NT2/D1 (cell line): Measurements from ENCODE around the gene ZFYVE27.
A peak's percentile ranks its signal among the peaks of the same experiment; 100 is the strongest.

Experiments used
- DNase-seq: peaks from one replicate; pipeline ENCODE4 v3.0.0-alpha.2; 2011; ENCODE audit warnings: low read depth, low spot score
- H3K27me3 ChIP-seq: 2 replicates; pipeline ENCODE4 v1.6.0; 2011; ENCODE audit warnings: mild to moderate bottlenecking; ENCODE audit not compliant: insufficient read length, insufficient read depth
- H3K36me3 ChIP-seq: 2 replicates; pipeline ENCODE4 v1.6.1; 2011; ENCODE audit warnings: mild to moderate bottlenecking, low read length, mixed read lengths; ENCODE audit not compliant: insufficient read depth, insufficient read length
- H3K4me1 ChIP-seq: 2 replicates; pipeline ENCODE4 v1.5.1; 2011; ENCODE audit not compliant: insufficient read depth, insufficient read length
- H3K4me3 ChIP-seq: 2 replicates; pipeline ENCODE4 v1.5.1; 2011; ENCODE audit warnings: low read depth; ENCODE audit not compliant: insufficient read length
- H3K9ac ChIP-seq: 2 replicates; pipeline ENCODE4 v1.6.0; 2011; ENCODE audit warnings: low read depth; ENCODE audit not compliant: insufficient read length
- H3K9me3 ChIP-seq: 2 replicates; pipeline ENCODE4 v1.5.1; 2011; ENCODE audit warnings: mild to moderate bottlenecking, low read length; ENCODE audit not compliant: insufficient read depth
- SUZ12 ChIP-seq: IDR thresholded peaks from 2 replicates; pipeline ENCODE4 v1.6.1; 2011; ENCODE audit not compliant: insufficient read length, insufficient read depth; ENCODE audit errors: extremely low read depth
- YY1 ChIP-seq: IDR thresholded peaks from 2 replicates; pipeline ENCODE4 v1.6.1; 2011; ENCODE audit not compliant: insufficient read length, insufficient read depth
- ZNF274 ChIP-seq: IDR thresholded peaks from 2 replicates; pipeline ENCODE4 v1.6.1; 2011; ENCODE audit warnings: mild to moderate bottlenecking, low read depth, low read length

The ZFYVE27 gene

GRCh38 chr10:97777143-97777542, 40.2 kb downstream of the ZFYVE27 start:
- no peak overlapping the region for H3K9ac ChIP-seq
- H3K4me1 ChIP-seq, result peaks cover 15% of the 10 kb centered on the region
- no peak for DNase-seq
- TF ChIP-seq SUZ12, result no peak
- H3K4me3 ChIP-seq, result no peak overlapping the region
- no peaks in the 10 kb centered on the region for H3K36me3 ChIP-seq
- peaks cover 8% of the 10 kb centered on the region for H3K27me3 ChIP-seq
- no peaks in the 10 kb centered on the region for H3K9me3 ChIP-seq

- Histone ChIP-seq H3K9me3 (no peaks in the 10 kb centered on the region), H3K27me3 (no peaks in the 10 kb centered on the region), H3K36me3 (no peaks in the 10 kb centered on the region), H3K9ac (peak overlapping the region; percentile 26), H3K4me1 (peaks cover 14% of the 10 kb centered on the region), H3K4me3 (no peak overlapping the region)
- DNase-seq, result no peak
- TF ChIP-seq SUZ12 (no peak), ZNF274 (no peak), YY1 (no peak)
Measured at GRCh38 chr10:97778452-97779302, 41.7 kb downstream of the ZFYVE27 start.

DNA sequence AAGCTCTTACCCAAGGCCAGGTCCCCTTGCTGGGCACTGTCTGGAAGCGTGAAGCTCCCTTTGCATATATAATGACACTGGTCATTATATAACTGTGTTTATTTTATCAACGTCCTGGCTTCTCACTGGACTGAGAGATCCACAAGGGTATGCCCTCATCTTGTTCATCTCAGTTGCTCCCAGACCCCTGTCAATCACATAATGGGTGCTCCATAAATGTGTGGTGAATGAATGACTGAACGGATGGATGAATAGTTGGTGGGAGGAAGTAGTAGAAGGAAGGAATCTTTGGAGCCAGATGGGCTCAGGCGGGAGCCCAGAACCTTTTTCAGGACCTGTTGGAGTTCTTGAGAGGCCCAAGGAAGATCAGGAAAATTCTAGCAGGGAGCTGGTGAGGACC, 42.6 kb downstream of the ZFYVE27 start:
- DNase-seq, result no peak
- Histone ChIP-seq H3K27me3 (no peaks in the 10 kb centered on the region), H3K9me3 (no peaks in the 10 kb centered on the region), H3K36me3 (no peaks in the 10 kb centered on the region), H3K9ac (no peak overlapping the region), H3K4me1 (peaks cover 13% of the 10 kb centered on the region), H3K4me3 (no peak overlapping the region)
- TF ChIP-seq SUZ12, result no peak
- no peak for TF ChIP-seq ZNF274
- no peak for TF ChIP-seq YY1

- Histone ChIP-seq H3K9me3 (no peaks in the 10 kb centered on the region), H3K36me3 (no peaks in the 10 kb centered on the region), H3K4me3 (no peak overlapping the region), H3K9ac (no peak overlapping the region), H3K27me3 (no peaks in the 10 kb centered on the region), H3K4me1 (peaks cover 13% of the 10 kb centered on the region)
- DNase-seq, result no peak
- no peak for TF ChIP-seq ZNF274
- no peak for TF ChIP-seq YY1
- no peak for TF ChIP-seq SUZ12
Measured at GRCh38 chr10:97779975-97780374, 43.0 kb downstream of the ZFYVE27 start.

DNA sequence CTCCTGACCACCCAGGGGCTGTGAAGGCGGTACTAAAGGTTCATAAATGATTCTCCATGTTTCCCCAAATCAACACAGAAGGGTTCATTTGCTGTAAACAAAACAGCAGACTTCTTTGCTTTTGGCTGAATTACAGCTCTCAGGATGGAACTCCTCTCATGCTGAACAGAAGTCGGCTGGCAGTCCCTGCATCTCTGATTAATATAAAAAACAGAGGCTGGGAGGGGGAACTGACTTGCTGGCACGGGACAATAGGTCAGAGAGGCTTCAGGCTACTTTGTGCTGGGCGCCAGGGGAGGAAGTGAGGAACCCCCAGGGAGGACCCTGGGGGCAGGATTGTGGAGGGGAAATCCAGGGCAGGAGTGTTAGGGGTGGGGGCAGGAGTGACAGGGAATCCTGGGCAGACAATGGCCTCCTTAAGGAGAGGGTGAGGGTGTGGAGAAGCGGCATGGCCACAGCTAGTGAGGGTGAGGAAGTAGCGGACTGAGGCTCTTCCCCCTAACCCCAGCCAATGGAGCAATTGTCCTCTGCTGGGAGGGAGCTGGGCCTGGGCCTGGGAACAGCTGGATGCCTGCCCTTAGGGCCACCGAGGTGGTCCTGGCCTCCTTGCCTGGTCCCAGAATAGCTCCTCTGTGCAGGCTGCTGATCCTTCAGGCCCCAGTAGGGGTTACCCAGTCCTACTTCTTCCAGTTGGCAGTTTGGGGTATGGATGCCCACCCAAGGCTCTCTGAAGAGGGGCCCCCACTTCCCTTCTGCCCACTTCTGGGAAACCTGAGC, 44.1 kb downstream of the ZFYVE27 start:
- no peak for TF ChIP-seq ZNF274
- TF ChIP-seq SUZ12, result no peak
- TF ChIP-seq YY1, result no peak
- Histone ChIP-seq H3K27me3 (no peaks in the 10 kb centered on the region), H3K36me3 (no peaks in the 10 kb centered on the region), H3K9ac (peak overlapping the region; percentile 8), H3K9me3 (no peaks in the 10 kb centered on the region), H3K4me1 (peaks cover 13% of the 10 kb centered on the region), H3K4me3 (no peak overlapping the region)
- DNase-seq, result no peak

GRCh38 chr10:97781618-97782331, 44.8 kb downstream of the ZFYVE27 start:
- Histone ChIP-seq H3K9ac (peak overlapping the region; percentile 1), H3K36me3 (no peaks in the 10 kb centered on the region), H3K9me3 (no peaks in the 10 kb centered on the region), H3K27me3 (no peaks in the 10 kb centered on the region), H3K4me1 (peaks cover 13% of the 10 kb centered on the region), H3K4me3 (no peak overlapping the region)
- no peak for TF ChIP-seq YY1
- no peak for TF ChIP-seq ZNF274
- TF ChIP-seq SUZ12, result no peak
- DNase-seq, result no peak
